Keratinocyte (primary cell): ENCODE results near the gene IFNL2. TPM values are rescaled to one million over a fixed set of nuclear protein-coding genes. Genes with fewer than 3 reads are reported as not detected.
A peak's percentile ranks its signal among the peaks of the same experiment; 100 is the strongest.
"Not testable (repeated sequence)": the region's sequence is repeated elsewhere in the genome, so short reads cannot be mapped to it uniquely, and the experiment has no call there.

Experiments
- DNase-seq: peaks from one replicate; pipeline ENCODE4 v3.0.0-alpha.2; 2011; ENCODE audit warnings: low read depth, missing footprints, low spot score
- FAIRE-seq: peaks from 2 replicates; lab custom pipeline; 2011; peaks lifted over from hg19 to GRCh38; lab: Jason Lieb, UNC
- H2AFZ ChIP-seq: 2 replicates; pipeline ENCODE4 v1.6.0; 2012; ENCODE audit warnings: low read length, control low read depth, inconsistent platforms; ENCODE audit not compliant: control insufficient read depth
- H3K27ac ChIP-seq: 2 replicates; pipeline ENCODE4 v1.5.1; 2011; ENCODE audit warnings: low read length; ENCODE audit not compliant: control insufficient read depth, insufficient read depth
- H3K27me3 ChIP-seq: 3 replicates; pipeline ENCODE4 v1.6.0; 2011; ENCODE audit warnings: low read length; ENCODE audit not compliant: control insufficient read depth, insufficient read depth; ENCODE audit errors: extremely low read depth
- H3K36me3 ChIP-seq, 2 experiments: 2 replicates in 1 of 2; 3 replicates in 1 of 2; pipeline ENCODE4 v1.5.1; 2011; ENCODE audit warnings: low read length in 2 of 2, mild to moderate bottlenecking in 1 of 2; ENCODE audit not compliant: control insufficient read depth in 2 of 2, insufficient read depth in 2 of 2; ENCODE audit errors: extremely low read depth in 1 of 2
- H3K4me1 ChIP-seq: 3 replicates; pipeline ENCODE4 v1.5.1; 2011; ENCODE audit warnings: low read length; ENCODE audit not compliant: control insufficient read depth, insufficient read depth; ENCODE audit errors: extremely low read depth
- H3K4me2 ChIP-seq: 3 replicates; pipeline ENCODE4 v1.6.0; 2011; ENCODE audit warnings: low read depth, low read length; ENCODE audit not compliant: control insufficient read depth, insufficient read depth; ENCODE audit errors: extremely low read depth
- H3K4me3 ChIP-seq, 3 experiments: fragments of 200-600 bp in 1 of 3; sonication (generic) in 1 of 3; 2 replicates in 2 of 3; 3 replicates in 1 of 3; pipeline ENCODE4 v1.5.1; 2011 to 2016; ENCODE audit warnings: low read length in 3 of 3, mild to moderate bottlenecking in 3 of 3, control low read depth in 2 of 3, inconsistent platforms in 1 of 3, low read depth in 1 of 3, mixed read lengths in 1 of 3, mixed run types in 1 of 3, moderate library complexity in 1 of 3; ENCODE audit not compliant: control insufficient read depth in 2 of 3, insufficient read depth in 2 of 3; ENCODE audit errors: extremely low read depth in 1 of 3
- H3K79me2 ChIP-seq: 2 replicates; pipeline ENCODE4 v1.6.0; 2012; ENCODE audit warnings: low read length; ENCODE audit not compliant: control insufficient read depth, insufficient read depth
- H3K9ac ChIP-seq: 3 replicates; pipeline ENCODE4 v1.6.0; 2011; ENCODE audit warnings: low read length; ENCODE audit not compliant: control insufficient read depth, insufficient read depth; ENCODE audit errors: extremely low read depth
- H3K9me1 ChIP-seq: 3 replicates; pipeline ENCODE4 v1.6.0; 2011; ENCODE audit warnings: low read length; ENCODE audit not compliant: control insufficient read depth, insufficient read depth; ENCODE audit errors: extremely low read depth
- H3K9me3 ChIP-seq: 2 replicates; pipeline ENCODE4 v1.5.1; 2012; ENCODE audit warnings: low read depth, low read length; ENCODE audit not compliant: control insufficient read depth
- H4K20me1 ChIP-seq: 3 replicates; pipeline ENCODE4 v1.6.0; 2011; ENCODE audit warnings: low read length; ENCODE audit not compliant: control insufficient read depth, insufficient read depth; ENCODE audit errors: extremely low read depth
- CTCF ChIP-seq, 3 experiments: IDR thresholded peaks in 1 of 3; conservative IDR thresholded peaks in 1 of 3; optimal IDR thresholded peaks in 1 of 3; 2 replicates in 2 of 3; 3 replicates in 1 of 3; pipeline versions ENCODE3 to v1.5.1; 2011; ENCODE audit warnings: low read length in 3 of 3, mild to moderate bottlenecking in 3 of 3, moderate library complexity in 2 of 3, control low read depth in 1 of 3, inconsistent platforms in 1 of 3; ENCODE audit not compliant: insufficient read depth in 2 of 3; ENCODE audit errors: extremely low read depth in 1 of 3
- EZH2 ChIP-seq: IDR thresholded peaks from one replicate; pipeline ENCODE4 v1.6.1; 2012; ENCODE audit warnings: inconsistent platforms, mild to moderate bottlenecking, low read length, moderate library complexity
- dilution Hi-C: fragments of 300-500 bp; cut with MboI; formaldehyde crosslinking; loops from one replicate; pipeline ENCODE4 v1.7.0; 2020; ENCODE audit warnings: low sequenced_read_pairs; ENCODE audit not compliant: extremely low pct_ligation_motif_present
- polyA plus RNA-seq, 5 experiments: library from polyadenylated mRNA; depleted of rRNA in 3 of 5; stranded (reverse) in 3 of 5; stranded (forward) in 1 of 5; unstranded in 1 of 5; fragments of >200 nt; gene quantifications; 1 replicate in 1 of 5; 2 replicates in 3 of 5; 3 replicates in 1 of 5; pipeline versions ENCODE4 v1.2.1 to v1.2.3, GENCODE V29; 2011 to 2012; ENCODE audit warnings: missing spikeins in 2 of 5, low read depth in 1 of 5, low replicate concordance in 1 of 5

The IFNL2 gene
- polyA plus RNA-seq, 1 donor (not counting 4 experiments of a cell fraction or from before 2014, with no cell fraction given): not detected

- H4K20me1 ChIP-seq: no peaks in the 10 kb centered on the region
- no peak overlapping the region for H3K27ac ChIP-seq
- H3K4me2 ChIP-seq: peak overlapping the region; percentile 22
- no peak for DNase-seq
- dilution Hi-C loops: no loop called here
- no peaks in the 10 kb centered on the region for H3K9me3 ChIP-seq
- no peak for FAIRE-seq
- no peak for TF ChIP-seq CTCF (optimal IDR thresholded peaks at IDR 0.05 in 1 of 3, IDR thresholded peaks at IDR 0.05 in 1 of 3, conservative IDR thresholded peaks at IDR 0.05 in 1 of 3; ENCODE audit: extremely low read depth in 1 of 3, insufficient read depth in 2 of 3, low read length in 3 of 3)
- peak; percentile 66 for TF ChIP-seq EZH2
- no peaks in the 10 kb centered on the region for H3K36me3 ChIP-seq
- no peaks in the 10 kb centered on the region for H3K79me2 ChIP-seq
- no peaks in the 10 kb centered on the region for H3K4me1 ChIP-seq
- H3K9ac ChIP-seq: no peak overlapping the region
- H3K27me3 ChIP-seq: peaks cover 48% of the 10 kb centered on the region
- no peak overlapping the region for H3K4me3 ChIP-seq
- H3K9me1 ChIP-seq: no peaks in the 10 kb centered on the region
- H2AFZ ChIP-seq: no peak overlapping the region
These were observed 39.8 kb downstream of the IFNL2 start for GRCh38 chr19:39307822-39308530.

GRCh38 chr19:39308531-39309304 lies 40.5 kb downstream of the IFNL2 start:
- peaks cover 44% of the 10 kb centered on the region for H3K27me3 ChIP-seq
- H3K9me1 ChIP-seq: no peaks in the 10 kb centered on the region
- no peak overlapping the region for H3K9ac ChIP-seq
- no peaks in the 10 kb centered on the region for H4K20me1 ChIP-seq
- no peak for DNase-seq
- no peak overlapping the region for H3K4me3 ChIP-seq
- H3K4me1 ChIP-seq: no peaks in the 10 kb centered on the region
- dilution Hi-C loops: no loop called here
- H2AFZ ChIP-seq: no peak overlapping the region
- FAIRE-seq: no peak
- H3K27ac ChIP-seq: no peak overlapping the region
- no peak overlapping the region for H3K4me2 ChIP-seq
- no peaks in the 10 kb centered on the region for H3K79me2 ChIP-seq
- no peaks in the 10 kb centered on the region for H3K9me3 ChIP-seq
- no peaks in the 10 kb centered on the region for H3K36me3 ChIP-seq
- TF ChIP-seq EZH2 (no peak), CTCF (optimal IDR thresholded peaks at IDR 0.05 in 1 of 3, IDR thresholded peaks at IDR 0.05 in 1 of 3, conservative IDR thresholded peaks at IDR 0.05 in 1 of 3; ENCODE audit: extremely low read depth in 1 of 3, insufficient read depth in 2 of 3, low read length in 3 of 3) (no peak)

GRCh38 chr19:39309305-39309670 lies 41.1 kb downstream of the IFNL2 start:
- FAIRE-seq, H3K36me3 ChIP-seq, H2AFZ ChIP-seq, H3K9me3 ChIP-seq, H4K20me1 ChIP-seq, H3K4me1 ChIP-seq, dilution Hi-C loops, DNase-seq, H3K27ac ChIP-seq, H3K4me3 ChIP-seq, H3K9ac ChIP-seq, H3K79me2 ChIP-seq, H3K9me1 ChIP-seq, H3K4me2 ChIP-seq: not testable (repeated sequence)
- peaks cover 42% of the 10 kb centered on the region for H3K27me3 ChIP-seq
